Caco-2 (cell line): ENCODE data around the gene KCNT2. TPM values are rescaled to one million over a fixed set of nuclear protein-coding genes. Genes with fewer than 3 reads are reported as not detected.

Experiments used
- BruUV-seq: library from RNA; stranded (reverse); fragments of 400-500 nt; replicated peaks from 2 replicates; lab custom pipeline; 2021; lab: Mats Ljungman, UMichigan
- CTCF ChIA-PET: fragments of 300-600 bp; sonication (Branson Sonifier 250); formaldehyde crosslinking; loops from one replicate; lab custom pipeline; 2022; ENCODE audit warnings: antibody characterized with exemption; lab: Charles Lee
- POLR2A ChIA-PET: fragments of 300-600 bp; sonication (Branson Sonifier 250); formaldehyde crosslinking; loops from one replicate; lab custom pipeline; 2022; ENCODE audit warnings: antibody characterized with exemption; lab: Charles Lee
- DNase-seq, 2 experiments: peaks; one replicate each; pipeline versions ENCODE4 v3.0.0 to v3.0.0-alpha.2; 2020 to 2022
- H3K27me3 ChIP-seq: replicated peaks from 2 replicates; pipeline ENCODE4 v1.6.0; 2011; ENCODE audit warnings: low read length; ENCODE audit not compliant: control insufficient read depth, insufficient read depth
- H3K36me3 ChIP-seq: 2 replicates; pipeline ENCODE4 v1.5.1; 2011; ENCODE audit warnings: low read length; ENCODE audit not compliant: control insufficient read depth, insufficient read depth
- H3K4me1 ChIP-seq: fragments of 250-450 bp; sonication (Bioruptor Pico); 2 replicates; pipeline ENCODE4 v1.5.1; 2020; ENCODE audit warnings: mild to moderate bottlenecking
- H3K4me3 ChIP-seq: 2 replicates; pipeline ENCODE4 v1.5.1; 2011; ENCODE audit warnings: low read depth, mild to moderate bottlenecking, control low read depth, low read length
- H3K9me3 ChIP-seq: fragments of 250-450 bp; sonication (Bioruptor Pico); 2 replicates; pipeline ENCODE4 v1.5.1; 2020; ENCODE audit warnings: mild to moderate bottlenecking, moderate library complexity
- H3K27ac Mint-ChIP-seq: one replicate; pipeline ENCODE4 v1.8.0; 2022; ENCODE audit warnings: mixed read lengths; ENCODE audit not compliant: unreplicated experiment
- H3K27me3 Mint-ChIP-seq: one replicate; pipeline ENCODE4 v1.8.0; 2022; ENCODE audit warnings: mixed read lengths; ENCODE audit not compliant: insufficient read depth, unreplicated experiment
- H3K36me3 Mint-ChIP-seq: one replicate; pipeline ENCODE4 v1.8.0; 2022; ENCODE audit warnings: mild to moderate bottlenecking, mixed read lengths; ENCODE audit not compliant: insufficient read depth, unreplicated experiment
- H3K4me1 Mint-ChIP-seq: one replicate; pipeline ENCODE4 v1.8.0; 2022; ENCODE audit warnings: low read depth, mixed read lengths; ENCODE audit not compliant: unreplicated experiment
- H3K4me3 Mint-ChIP-seq: one replicate; pipeline ENCODE4 v1.8.0; 2022; ENCODE audit warnings: mild to moderate bottlenecking, moderate library complexity, mixed read lengths; ENCODE audit not compliant: unreplicated experiment
- H3K9me3 Mint-ChIP-seq: one replicate; pipeline ENCODE4 v1.8.0; 2022; ENCODE audit warnings: mixed read lengths; ENCODE audit not compliant: unreplicated experiment
- CTCF ChIP-seq, 2 experiments: fragments of 200-600 bp in 1 of 2; IDR thresholded peaks; 1 replicate in 1 of 2; 2 replicates in 1 of 2; pipeline versions ENCODE4 v1.5.1 to v1.8.0; 2011 to 2022; ENCODE audit warnings: antibody characterized with exemption in 1 of 2, control low read depth in 1 of 2, inconsistent platforms in 1 of 2, low read depth in 1 of 2, low read length in 1 of 2, mild to moderate bottlenecking in 1 of 2, moderate library complexity in 1 of 2; ENCODE audit not compliant: insufficient read depth in 1 of 2, severe bottlenecking in 1 of 2, unreplicated experiment in 1 of 2
- intact Hi-C: fragments of 100-400 bp; cut with micrococcal nuclease; formaldehyde crosslinking; loops from one replicate; pipeline ENCODE4 v1.10.0; 2022; ENCODE audit not compliant: unreplicated experiment
- total RNA-seq: library from RNA; stranded (reverse); gene quantifications from 2 replicates; pipeline ENCODE4 v1.2.3, GENCODE V29; 2022

Gene KCNT2
- total RNA-seq, 1 experiment from 2014 or later = not detected

DNA sequence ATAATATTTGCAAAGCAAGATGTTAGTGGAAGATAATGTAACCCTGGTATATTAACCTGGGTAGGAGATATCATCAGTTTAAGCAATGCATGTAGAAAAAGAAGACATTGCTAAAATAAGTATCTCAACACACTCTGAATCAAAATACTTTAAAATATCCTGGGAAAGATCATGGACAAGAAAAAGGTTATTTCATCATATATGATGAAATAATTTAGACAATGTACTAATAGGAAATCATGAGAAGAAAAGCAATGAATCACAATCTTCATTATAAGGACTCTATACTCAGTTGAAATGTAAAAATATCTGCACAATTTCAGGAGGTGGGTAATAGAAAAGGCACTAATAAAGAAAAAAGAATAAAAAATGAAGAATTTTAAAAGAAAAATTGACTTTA, 158.8 kb downstream of the KCNT2 start:
- ChIA-PET CTCF (no interaction called here), POLR2A (no interaction called here)
- Mint-ChIP-seq H3K27me3 (no peaks in the 10 kb centered on the region), H3K9me3 (no peaks in the 10 kb centered on the region), H3K4me3 (no peak overlapping the region), H3K27ac (no peak overlapping the region), H3K4me1 (no peaks in the 10 kb centered on the region), H3K36me3 (no peaks in the 10 kb centered on the region)
- no peak for TF ChIP-seq CTCF (IDR thresholded peaks at IDR 0.05; ENCODE audit: insufficient read depth in 1 of 2, low read depth in 1 of 2, low read length in 1 of 2, severe bottlenecking in 1 of 2, unreplicated experiment in 1 of 2)
- no TSS peak for BruUV-seq
- Histone ChIP-seq H3K9me3 (no peaks in the 10 kb centered on the region), H3K27me3 (no peaks in the 10 kb centered on the region), H3K4me1 (no peaks in the 10 kb centered on the region), H3K36me3 (no peaks in the 10 kb centered on the region), H3K4me3 (no peak overlapping the region)
- no peak for DNase-seq
- intact Hi-C loops = no loop called here

DNA sequence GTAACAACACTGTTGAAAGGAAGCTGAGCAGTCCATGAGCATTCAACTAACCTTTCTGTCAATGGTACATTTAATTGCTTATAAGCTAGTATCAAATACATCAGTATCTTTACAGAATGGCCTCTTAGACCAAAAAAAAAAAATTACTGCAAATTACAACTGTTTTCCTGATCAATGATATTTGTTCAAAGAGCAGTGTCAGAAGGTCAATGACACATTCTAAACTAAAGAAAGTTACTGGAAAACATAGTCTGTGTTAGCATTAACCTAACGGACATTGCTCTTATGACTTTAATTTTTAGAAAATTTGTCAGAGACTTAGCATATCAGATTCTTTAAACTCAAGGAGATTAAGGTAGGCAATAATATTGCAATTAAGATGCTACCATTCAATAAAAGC, 162.5 kb downstream of the KCNT2 start:
- no peak for DNase-seq
- Mint-ChIP-seq H3K27me3 (no peaks in the 10 kb centered on the region), H3K27ac (no peak overlapping the region), H3K4me1 (no peaks in the 10 kb centered on the region), H3K36me3 (no peaks in the 10 kb centered on the region), H3K9me3 (no peaks in the 10 kb centered on the region), H3K4me3 (no peak overlapping the region)
- Histone ChIP-seq H3K36me3 (no peaks in the 10 kb centered on the region), H3K4me3 (no peak overlapping the region), H3K9me3 (no peaks in the 10 kb centered on the region), H3K4me1 (no peaks in the 10 kb centered on the region), H3K27me3 (no peaks in the 10 kb centered on the region)
- BruUV-seq = no TSS peak
- intact Hi-C loops = no loop called here
- ChIA-PET POLR2A (no interaction called here), CTCF (no interaction called here)
- TF ChIP-seq CTCF (IDR thresholded peaks at IDR 0.05; ENCODE audit: insufficient read depth in 1 of 2, low read depth in 1 of 2, low read length in 1 of 2, severe bottlenecking in 1 of 2, unreplicated experiment in 1 of 2) = no peak

- no peak for TF ChIP-seq CTCF (IDR thresholded peaks at IDR 0.05; ENCODE audit: insufficient read depth in 1 of 2, low read depth in 1 of 2, low read length in 1 of 2, severe bottlenecking in 1 of 2, unreplicated experiment in 1 of 2)
- DNase-seq = no peak
- H3K27me3 ChIP-seq = no peaks in the 10 kb centered on the region
- H3K4me1 Mint-ChIP-seq = no peaks in the 10 kb centered on the region
- no peaks in the 10 kb centered on the region for H3K9me3 ChIP-seq
- no peak overlapping the region for H3K4me3 ChIP-seq
- no peaks in the 10 kb centered on the region for H3K36me3 ChIP-seq
- H3K27me3 Mint-ChIP-seq = no peaks in the 10 kb centered on the region
- BruUV-seq = no TSS peak
- intact Hi-C loops = no loop called here
- no peaks in the 10 kb centered on the region for H3K9me3 Mint-ChIP-seq
- no peak overlapping the region for H3K4me3 Mint-ChIP-seq
- POLR2A ChIA-PET = no interaction called here
- no peaks in the 10 kb centered on the region for H3K4me1 ChIP-seq
- no peaks in the 10 kb centered on the region for H3K36me3 Mint-ChIP-seq
- CTCF ChIA-PET = no interaction called here
- H3K27ac Mint-ChIP-seq = no peak overlapping the region
Measured at GRCh38 chr1:196444634-196445033, 163.6 kb downstream of the KCNT2 start.
